UCSD-AML1 (cell line): ENCODE results near the gene NADSYN1.

ENCODE experiments used
- DNase-seq: peaks from one replicate; lab custom pipeline; 2025; ENCODE audit not compliant: unreplicated experiment; lab: John Stamatoyannopoulos, UW

NADSYN1 gene

DNA sequence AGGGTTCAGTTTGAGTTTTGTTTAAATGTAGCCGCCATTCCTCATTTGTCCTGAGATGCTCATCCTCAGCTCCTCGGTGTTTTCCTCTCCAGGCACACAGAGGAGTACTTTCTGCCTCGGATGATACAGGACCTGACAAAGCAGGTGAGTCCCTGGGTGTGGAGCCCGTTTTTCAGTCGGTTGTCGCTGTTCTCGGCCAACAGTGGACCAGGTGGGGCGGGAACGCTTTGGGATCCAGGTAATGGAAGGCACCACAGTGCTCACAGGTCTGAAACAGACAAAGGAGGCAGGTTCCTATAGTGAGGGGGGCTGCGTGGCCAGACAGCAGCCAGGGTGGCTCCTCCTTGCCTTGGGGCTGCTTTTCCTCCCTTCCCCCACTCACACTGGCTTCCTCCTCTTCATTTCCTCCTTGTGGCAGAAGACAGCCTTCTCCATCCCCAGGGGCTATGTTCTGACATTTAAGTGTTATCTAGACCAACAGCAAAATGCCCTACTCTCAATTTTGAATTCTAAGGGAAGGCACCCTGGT lies 19.4 kb downstream of the NADSYN1 start:
- no peak for DNase-seq

DNA sequence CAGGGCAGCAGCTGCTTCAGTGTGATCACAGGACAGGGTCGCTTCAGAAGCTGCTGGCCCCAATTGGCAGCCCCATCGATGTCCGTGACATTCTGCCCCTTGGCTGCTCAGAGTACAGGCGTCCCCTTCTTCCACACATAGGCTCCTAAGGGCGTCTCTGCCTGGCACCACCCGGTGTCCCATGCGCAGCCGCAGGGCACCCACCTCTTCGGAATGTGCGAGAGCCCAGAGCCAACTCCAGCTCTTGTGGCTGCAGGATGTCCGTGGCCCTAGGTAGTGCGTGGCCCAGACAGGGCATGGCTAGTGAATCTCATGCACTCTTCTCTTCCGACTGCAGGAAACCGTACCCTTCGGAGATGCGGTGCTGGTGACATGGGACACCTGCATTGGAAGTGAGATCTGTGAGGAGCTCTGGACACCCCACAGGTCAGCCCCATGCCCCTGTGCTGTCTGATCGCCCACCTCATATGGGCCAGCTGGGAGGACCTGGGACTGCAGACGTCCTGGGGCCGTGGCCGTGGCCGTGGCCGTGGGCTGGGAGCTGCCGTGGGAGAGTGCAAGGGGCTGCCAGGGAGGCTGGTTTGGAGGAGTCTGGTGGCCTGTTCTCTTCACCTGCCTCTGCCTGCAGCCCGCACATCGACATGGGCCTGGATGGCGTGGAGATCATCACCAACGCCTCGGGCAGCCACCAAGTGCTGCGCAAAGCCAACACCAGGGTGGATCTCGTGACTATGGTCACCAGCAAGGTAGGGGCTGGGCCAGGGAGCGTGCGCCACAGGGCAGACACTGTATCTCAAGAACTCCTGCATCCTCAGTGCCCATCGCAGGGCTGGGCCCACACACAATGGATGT lies 20.2 kb downstream of the NADSYN1 start:
- DNase-seq, result no peak

DNA sequence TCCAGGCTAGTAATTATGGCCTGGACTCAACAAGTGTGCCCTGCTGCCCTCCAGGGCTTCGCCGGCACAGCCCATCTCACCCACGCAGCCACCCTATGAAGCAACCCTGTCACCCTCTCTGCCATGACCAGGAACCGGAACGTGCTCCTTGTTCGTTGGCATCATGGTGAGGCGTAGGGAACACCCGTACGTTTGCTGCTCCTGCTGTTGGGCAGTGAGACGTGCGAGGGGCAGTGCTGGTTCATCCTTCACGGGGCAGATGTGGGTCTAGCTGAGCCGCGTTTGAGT lies 20.7 kb downstream of the NADSYN1 start:
- DNase-seq, result no peak

DNA sequence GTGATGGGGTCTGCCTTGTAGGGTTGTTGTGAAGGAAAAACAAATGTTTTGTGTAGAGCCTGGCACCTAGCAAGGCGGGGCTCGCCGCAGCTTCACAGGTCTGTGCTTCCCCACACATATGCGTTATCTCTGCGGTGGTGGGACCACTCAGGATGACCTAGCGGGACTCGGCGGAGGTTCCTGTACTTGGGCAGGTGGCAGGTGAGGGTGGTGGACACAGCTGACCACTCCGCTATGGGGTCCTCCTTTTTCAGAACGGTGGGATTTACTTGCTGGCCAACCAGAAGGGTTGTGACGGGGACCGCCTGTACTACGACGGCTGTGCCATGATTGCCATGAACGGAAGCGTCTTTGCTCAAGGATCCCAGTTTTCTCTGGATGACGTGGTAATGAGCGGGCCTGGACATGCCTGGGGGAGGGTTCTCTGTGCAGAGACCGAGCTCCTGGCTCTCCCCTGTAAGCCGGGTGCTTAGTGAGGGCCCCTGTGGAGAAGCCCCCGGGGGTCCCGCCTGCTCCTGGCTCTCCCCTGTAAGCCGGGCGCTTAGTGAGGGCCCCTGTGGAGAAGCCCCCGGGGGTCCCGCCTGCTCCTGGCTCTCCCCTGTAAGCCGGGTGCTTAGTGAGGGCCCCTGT lies 21.3 kb downstream of the NADSYN1 start:
- DNase-seq, result no peak

DNA sequence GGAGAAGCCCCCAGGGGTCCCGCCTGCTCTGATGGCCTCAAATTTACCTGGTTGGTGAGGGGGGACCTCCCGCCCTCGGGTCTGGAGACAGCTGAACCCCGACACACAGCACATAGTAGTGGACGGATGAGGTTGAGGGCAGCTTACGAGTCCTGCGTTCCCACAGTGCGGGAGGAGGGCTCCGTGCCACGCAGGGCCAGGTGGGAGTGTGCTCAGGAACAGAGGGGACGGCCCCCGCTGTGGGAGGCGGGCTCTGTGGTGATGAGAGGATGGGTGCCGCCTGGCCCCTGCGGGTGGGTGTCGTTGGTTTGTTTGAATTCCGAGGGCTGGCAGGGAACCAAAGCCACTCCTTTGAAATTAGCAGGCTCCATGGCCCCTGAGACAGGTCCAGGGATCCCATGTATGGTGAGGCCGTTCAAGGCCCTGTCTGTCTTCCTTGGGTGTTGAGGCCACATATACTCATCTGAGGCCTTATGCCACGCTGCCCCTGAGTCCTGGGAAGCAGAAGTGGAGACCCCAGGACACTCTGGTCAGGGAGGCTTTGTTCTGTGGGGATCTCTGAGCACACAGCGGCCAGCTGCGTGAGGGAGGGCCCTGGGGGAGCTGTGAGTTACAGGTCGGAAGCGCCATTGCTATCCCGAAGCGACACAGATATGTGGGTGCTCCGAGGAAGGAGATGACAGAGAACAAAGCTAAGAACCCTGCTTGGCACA lies 21.9 kb downstream of the NADSYN1 start:
- no peak for DNase-seq

DNA sequence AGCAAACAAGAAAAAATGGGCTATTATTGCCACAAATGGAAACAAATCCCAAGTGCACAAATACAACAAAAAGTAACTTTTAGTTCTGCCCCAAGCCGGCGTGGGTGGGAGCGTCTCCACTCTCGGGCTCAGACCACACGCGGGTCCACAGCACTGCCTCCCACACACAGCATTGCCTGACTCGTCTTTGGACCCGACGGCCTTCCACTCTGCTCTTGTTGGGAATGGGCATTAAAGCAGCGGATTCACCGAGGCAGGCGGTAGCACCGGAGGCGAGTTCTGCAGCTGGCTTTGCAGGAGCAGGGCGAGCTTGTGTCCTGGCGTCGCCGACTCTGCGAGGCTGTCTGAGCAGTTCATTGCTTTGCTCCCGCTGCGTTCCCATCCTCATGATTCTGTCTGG lies 23.0 kb downstream of the NADSYN1 start:
- no peak for DNase-seq

DNA sequence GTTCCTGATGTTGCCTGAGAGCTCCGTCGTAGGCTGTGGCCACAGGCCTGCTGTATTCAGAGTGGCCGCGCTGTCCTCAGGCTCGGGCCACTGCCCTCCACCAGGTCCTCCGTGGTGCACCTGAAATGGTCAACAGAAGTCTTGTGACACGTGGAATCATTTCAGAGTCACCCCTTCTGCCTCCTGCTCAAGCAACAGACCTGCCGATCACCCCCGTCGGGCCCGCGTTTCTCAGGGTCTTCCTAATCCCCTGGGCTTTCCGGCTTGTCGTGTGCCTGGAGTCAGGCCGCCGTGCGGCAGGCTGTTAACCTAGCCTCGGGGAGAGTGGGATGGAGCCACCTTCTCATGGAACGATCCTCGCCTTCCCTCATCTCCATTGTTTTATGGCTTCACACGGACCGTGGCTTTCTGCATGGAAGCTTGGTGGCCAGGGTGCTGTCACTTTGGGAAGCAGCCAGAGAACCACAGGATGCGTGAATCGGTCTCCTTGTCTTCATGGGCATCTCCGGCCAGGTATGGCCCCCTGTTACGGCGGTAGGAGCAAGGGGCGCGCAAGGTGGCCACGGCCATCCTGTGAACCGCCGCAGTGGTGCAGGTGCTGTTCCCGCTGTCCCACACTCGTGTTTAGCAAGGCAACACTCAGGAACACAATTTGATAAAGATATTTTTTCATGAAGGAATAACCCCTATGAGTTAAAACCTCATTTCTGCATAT lies 24.1 kb downstream of the NADSYN1 start:
- no peak for DNase-seq

DNA sequence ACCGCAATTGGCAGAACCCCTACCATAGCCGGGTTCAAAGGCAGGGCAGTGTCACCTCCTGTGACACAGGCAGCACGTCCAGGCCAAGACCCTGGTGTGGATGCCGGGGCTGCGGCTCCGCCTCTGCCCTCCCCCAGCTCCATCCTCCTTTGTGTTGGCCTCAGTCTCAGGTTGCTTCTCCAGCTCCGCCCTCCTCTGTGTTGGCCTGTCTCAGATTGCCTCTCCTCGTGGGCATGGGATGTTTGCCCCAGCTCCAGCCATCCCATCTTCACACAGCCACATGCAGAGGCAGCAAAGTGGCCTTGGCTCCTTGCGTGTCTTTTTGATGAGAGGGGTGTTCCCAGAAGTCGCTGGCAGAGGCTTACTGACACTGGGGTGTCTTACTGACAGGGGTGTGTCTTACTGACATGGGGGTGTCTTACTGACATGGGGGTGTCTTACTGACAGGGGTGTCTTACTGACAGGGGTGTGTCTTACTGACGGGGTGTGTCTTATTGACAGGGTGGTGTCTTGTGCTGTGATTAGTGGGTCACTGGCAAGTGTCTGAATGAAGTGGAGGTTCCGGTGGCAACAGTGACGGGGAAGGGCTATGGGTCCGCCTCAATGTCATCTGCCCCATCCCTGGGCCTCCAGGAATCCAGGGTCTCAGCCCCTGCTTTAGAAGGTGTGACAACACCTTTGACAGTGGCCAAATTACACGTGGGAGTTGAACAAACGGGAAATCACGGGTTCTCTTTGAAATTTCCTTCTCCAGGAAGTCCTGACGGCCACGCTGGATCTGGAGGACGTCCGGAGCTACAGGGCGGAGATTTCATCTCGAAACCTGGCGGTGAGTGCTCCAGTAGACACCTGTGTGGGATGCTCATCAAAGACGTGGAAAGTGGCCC lies 24.9 kb downstream of the NADSYN1 start:
- no peak for DNase-seq

DNA sequence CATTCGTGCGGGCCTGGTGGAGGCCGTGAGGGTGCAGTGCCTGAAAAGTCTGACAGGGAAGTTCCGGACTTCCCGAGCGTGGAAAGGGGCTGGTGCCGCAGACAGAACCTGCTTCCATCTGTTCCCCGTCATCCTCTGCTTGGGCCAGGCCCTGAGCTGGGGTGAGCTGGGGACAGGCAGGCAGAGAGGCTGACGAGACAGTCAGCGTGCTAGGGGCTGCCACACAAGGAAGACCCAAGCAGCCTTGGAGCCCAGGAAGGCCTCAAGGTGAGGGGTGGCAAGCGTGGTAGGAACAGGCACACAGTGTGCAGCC lies 25.5 kb downstream of the NADSYN1 start:
- DNase-seq, result no peak

DNA sequence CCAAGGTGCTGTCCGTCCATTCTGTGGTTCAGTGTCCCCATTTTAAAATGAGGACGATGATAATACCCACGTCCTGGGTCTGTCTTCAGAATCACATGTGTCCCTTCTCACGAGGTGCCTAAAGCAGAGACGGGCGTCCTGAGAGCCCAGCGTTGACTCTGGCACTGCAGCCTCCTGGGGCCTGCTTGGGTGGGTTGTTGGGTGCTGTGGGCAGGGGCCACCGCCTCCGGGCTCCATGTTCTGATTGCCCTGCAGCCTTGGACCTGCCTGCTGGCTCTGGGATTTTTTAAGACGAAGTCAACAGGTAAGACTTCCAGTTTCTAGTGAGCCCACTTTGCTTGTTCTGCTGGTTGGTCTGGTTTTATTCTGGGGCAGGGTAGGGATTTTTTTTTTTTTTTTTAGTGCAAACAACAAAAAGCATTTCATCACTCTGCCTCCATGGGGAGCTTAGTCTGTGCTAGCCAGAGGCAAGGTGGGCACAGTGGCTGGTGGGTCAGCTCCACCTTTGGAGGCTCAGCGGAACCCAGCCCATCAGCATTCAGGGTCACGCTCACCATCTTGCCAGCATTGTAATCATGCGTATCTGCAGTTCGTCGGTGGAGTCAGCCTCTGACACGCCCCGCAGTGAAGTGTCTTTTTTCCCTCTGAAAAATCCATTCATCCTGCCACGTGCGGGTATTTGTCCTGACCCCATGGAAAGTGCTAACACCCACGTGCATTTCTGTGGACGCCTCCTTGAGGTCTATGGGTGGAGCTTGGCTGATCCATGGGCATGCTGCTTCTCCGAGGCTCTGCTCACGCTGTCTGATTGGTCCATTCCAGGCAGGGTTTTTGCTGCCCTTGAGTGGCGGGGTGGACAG lies 28.3 kb downstream of the NADSYN1 start:
- no peak for DNase-seq

DNA sequence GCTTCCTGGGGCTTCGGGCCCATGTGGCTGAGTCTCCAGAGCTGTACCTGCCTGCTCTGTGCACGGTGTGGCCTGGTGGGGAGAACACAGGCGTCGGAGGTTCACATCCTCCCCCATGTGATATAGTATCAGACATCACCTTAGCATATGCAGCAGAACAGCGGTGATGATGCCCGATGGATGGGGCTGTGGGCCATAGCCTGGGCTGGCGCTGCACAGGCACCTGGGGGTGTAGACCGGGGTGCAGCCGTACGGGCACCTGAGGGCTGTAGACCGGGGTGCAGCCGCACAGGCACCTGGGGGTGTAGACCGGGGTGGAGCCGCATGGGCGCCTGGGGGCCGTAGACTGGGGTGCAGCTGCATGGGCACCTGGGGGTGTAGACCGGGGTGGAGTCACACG lies 29.2 kb downstream of the NADSYN1 start:
- no peak for DNase-seq

DNA sequence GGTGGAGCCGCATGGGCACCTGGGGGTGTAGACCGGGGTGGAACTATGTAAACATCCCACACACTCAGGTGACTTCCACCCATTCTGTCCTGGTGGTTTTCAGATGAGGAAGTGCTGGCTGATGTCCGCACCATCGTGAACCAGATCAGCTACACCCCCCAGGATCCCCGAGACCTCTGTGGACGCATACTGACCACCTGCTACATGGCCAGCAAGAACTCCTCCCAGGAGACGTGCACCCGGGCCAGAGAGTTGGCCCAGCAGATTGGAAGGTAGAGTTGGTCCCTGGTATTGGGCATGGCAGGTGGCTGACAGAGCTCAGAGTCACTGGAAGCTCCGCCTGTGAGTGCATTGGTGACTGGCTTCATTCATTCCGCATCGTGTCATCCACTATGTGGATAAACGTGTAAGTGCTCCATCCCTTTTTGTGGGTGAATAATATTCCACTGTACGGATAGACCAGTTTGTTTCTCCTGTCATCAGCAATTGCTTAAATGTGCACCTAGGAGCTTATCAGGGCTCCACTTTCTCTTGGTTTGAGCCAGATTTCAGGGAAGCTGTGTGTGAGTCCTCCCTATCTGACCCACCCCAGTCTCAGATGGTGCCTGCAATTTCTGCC lies 29.9 kb downstream of the NADSYN1 start:
- DNase-seq, result no peak

DNA sequence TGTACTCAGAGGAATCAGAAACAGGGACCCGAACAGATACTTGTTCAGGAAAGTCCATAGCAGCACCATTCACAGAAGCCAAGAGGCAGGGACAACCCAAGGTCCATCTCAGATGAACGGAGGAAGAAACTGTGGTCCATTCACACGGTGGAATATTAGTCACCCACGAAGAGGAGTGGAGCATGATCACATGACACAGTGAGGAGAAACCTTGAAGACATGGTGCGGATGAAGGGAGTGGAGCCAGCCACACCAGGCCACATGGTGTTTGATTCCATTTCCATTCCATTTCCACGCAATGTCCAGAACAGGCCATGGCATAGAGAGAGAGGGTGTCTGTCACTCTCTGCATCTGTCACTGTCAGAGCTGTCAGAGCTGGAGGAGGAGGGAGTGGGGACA lies 30.7 kb downstream of the NADSYN1 start:
- no peak for DNase-seq

DNA sequence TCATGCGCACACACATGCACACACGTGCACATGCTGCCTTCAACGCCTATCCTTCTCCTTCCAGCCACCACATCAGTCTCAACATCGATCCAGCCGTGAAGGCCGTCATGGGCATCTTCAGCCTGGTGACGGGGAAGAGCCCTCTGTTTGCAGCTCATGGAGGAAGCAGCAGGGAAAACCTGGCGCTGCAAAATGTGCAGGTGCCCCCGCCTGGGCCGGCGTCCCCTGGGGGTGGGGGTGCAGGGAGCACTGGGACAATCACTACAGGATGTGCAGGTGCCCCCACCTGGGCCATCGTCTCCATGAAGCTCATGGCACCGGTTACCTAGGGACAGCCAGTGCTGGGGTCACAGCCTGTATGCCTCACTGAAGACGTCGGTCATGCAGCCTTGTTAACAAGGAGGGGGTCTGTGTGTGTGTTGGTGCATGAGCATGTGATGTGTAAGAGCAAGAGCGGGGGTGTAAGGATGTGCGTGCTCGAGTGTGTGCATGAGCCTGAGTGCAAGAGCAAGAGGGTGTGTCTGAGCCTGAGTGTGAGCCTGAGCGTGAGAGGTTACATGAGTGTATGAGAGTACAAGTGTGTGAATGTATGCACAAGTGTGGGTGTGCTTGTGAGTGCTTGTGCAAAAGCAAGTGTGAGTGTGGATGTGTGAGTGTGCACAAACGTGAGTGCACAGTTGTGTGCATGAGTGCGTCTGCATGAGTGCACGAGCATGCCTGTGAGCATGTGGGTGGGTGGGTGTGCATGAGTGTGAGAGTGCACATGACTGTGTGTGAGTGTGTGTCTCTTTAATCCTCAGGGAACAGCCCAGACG lies 31.5 kb downstream of the NADSYN1 start:
- DNase-seq, result no peak

DNA sequence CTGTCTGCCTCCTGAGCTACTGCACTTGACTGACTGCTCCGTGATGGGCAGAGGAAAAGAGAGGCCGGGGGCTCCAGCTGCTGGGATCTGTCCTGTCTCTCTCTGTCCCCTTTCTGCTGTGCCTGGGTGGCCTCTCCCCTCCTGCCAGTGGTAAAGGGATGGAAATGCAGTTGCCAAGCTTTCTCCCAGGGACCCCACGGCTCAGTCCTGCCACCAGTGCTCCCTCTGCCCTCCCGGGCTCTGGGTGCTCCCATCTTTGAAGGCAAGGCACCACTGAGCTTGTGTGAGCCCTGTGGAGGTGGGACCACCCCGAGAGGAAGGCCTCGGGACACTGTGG lies 32.0 kb downstream of the NADSYN1 start:
- DNase-seq, result no peak

DNA sequence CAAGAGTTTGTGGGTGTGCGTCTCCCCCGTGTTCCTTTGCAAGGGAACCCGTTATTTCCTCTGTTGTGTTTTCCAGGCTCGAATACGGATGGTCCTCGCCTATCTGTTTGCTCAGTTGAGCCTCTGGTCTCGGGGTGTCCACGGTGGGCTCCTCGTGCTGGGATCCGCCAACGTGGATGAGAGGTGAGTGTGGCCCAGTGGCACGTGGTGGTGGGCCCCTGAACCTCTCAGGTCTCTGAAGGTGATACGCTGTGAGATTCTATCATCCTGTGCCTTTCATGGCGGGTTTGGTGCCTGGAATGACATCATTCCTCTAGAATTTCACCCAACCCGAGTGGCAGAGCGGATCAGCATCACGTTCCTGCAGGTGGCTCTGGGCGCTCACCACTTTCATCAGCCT lies 32.5 kb downstream of the NADSYN1 start:
- no peak for DNase-seq

DNA sequence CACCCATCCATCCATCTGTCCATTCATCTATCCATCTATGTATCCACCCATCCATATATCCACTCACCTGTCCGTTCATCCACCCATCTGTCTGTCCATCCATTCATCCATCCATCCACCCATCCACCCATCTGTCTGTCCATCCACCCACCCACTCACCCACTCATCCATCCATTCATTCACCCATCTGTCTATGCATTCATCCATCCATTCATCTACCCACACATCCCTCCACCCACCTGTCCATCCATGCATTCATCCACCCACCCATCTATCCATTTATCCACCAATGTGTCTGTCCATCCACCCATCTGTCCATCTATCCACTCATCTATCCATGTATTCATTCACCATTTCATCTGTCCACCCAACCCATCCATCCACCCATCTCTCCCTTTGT lies 33.3 kb downstream of the NADSYN1 start:
- DNase-seq, result no peak

DNA sequence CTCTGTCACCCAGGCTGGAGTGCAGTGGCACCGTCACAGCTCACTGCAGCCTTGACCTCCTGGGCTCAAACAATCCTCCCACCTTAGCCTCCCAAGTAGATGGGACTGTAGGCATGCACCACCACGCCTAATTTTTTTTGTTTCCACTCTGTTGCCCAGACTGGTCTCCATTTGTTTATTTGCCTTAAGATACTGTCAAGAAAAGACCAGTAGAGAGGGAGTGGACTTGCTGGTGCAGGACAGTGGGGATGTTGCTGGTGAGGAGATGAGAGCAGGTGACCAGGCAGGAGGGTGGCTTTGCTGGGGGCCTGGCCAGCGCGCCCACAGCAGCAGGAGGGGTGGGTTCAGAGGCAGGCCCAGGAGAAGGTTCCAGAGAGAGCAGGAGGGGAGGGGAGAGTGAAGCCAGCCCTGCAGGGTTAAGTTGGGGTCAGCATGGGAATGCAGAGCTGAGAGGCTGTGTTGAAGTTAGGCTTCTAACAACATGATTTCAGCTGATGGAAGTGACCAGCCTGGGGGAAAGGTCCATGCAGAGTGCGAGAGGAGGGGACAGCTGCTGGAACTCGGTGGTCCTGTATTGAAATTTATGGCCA lies 35.8 kb downstream of the NADSYN1 start:
- DNase-seq, result no peak
